GM12874 (cell line): ENCODE data around the gene UBE2E3.

Source experiments
- TF ChIP-seq, protein P1 (sequence below): IDR thresholded peaks from 2 replicates; pipeline ENCODE4 v1.5.1; 2011; ENCODE audit warnings: low read depth, mild to moderate bottlenecking, control low read depth, low read length, moderate library complexity; ENCODE audit not compliant: insufficient read depth

Gene UBE2E3

DNA sequence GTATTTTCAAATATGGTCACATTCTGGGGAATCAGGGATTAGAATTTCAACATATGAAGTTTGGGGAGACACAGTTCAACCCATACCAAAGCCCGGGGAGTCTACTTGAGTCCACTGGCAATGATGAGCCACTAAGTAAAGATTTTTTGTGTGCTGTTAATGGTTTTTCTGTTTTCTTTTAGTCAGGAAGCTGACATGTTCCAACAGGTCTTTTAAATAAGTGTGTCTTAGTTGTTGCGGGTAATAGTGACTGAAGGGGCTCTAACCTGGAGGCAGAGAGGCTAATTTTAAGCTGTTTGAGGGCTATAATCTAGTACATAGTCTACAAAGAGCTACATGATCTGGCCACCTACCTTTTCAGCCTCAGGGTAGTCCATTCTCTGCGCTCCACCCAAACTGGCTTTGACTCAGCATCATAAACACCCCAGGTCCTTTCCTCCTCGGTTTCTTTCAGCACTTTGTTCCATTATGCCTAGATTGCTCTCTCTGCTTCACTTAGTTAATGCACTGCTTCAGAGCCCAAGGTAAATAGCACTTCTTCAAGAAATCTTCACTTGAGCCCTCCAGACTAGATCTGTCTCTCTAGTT, 17.6 kb upstream of the UBE2E3 start:
- TF ChIP-seq, protein P1, sequence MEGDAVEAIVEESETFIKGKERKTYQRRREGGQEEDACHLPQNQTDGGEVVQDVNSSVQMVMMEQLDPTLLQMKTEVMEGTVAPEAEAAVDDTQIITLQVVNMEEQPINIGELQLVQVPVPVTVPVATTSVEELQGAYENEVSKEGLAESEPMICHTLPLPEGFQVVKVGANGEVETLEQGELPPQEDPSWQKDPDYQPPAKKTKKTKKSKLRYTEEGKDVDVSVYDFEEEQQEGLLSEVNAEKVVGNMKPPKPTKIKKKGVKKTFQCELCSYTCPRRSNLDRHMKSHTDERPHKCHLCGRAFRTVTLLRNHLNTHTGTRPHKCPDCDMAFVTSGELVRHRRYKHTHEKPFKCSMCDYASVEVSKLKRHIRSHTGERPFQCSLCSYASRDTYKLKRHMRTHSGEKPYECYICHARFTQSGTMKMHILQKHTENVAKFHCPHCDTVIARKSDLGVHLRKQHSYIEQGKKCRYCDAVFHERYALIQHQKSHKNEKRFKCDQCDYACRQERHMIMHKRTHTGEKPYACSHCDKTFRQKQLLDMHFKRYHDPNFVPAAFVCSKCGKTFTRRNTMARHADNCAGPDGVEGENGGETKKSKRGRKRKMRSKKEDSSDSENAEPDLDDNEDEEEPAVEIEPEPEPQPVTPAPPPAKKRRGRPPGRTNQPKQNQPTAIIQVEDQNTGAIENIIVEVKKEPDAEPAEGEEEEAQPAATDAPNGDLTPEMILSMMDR: no peak

DNA sequence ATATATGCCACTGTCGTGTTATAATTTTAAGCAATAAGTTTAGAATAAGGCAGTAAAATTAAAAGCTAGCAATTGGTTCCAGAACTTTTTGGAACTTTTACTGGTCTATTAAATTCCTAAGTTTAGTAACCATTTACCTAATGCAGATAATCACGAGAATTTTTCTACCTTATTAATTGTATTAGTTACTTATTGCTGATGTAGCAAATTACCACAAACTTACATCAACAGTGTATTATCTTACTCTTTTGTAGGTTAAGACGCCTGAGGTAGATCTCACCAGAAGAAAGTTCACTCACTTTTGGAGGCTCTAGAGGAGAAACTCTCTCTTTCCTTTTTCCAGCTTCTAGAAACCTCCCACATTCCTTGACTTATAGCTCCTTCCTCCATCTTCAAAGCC, 14.0 kb upstream of the UBE2E3 start:
- TF ChIP-seq, protein P1: no peak

DNA sequence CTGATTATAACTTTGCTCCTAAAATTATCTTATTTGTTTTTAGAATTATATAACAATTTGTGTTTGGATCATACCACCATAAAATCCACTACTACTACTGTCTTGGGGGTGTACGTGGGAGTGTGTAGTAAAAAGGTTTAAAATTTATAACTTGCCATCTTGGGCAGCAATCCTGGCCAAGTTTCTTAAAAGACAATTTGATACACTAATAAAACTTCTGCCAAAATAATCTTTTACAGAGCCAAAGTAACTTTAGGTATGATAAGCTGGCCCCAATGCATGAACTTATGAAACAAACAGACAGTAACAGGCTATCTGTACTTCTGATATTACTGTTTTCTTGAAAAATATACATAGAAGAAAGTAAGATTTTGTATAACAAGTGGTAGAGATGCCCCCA, 11.3 kb upstream of the UBE2E3 start:
- TF ChIP-seq, protein P1: no peak

DNA sequence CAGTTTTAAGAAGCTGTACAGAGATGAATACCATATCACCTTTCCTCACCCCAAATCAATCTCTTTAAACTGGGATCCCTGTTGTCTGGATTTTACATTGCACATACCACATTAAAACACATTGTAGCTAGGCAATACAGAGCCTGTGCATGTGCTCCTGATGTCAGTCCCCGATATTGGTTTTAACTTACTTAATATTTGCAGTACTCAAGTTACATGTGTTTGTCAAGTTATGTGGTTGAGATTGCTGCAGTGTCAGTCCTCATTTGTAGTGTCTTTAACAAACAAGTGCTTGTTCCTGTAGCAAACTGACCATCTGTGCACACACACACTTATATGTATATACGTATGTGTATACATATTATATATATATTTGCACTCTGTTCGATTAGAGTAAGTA, 10.4 kb upstream of the UBE2E3 start:
- TF ChIP-seq, protein P1: no peak

DNA sequence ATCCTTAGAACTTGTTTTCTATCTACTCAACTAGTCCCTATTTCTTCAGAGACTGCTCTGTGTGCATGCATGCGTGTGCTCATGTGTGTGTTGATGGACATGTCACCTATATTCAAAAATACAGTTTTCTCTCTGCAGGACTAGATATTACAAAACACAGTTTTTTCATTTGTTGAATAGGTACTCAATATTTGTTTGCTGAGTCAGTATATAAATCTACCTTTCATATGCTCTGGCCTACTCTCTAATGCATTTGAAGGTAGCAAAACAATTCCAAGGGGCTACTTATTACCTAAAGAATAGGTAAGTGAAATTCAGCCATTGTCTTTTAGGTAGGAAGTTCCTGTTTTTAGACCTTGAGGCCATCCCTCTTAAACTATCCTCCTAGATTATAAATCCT, 8.6 kb upstream of the UBE2E3 start:
- TF ChIP-seq, protein P1: no peak

DNA sequence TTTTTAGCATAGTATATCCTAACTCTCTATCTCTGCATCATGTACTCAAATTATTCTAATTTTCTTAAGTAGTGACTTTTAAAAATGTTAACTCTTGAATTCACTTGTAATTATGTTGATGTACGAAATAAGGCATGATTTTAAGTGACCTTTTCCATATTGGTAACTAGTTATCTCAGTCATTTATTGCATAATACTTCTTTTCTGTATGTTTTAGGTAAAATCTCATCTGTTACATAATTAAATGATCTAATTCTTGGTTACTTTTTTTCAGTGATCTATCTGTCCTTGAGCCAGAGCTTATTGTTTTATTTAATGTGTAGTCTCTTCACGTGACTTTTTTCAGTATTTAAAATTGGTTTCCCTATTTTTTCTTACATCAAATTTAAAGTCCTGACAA, 4.8 kb upstream of the UBE2E3 start:
- TF ChIP-seq, protein P1: no peak

DNA sequence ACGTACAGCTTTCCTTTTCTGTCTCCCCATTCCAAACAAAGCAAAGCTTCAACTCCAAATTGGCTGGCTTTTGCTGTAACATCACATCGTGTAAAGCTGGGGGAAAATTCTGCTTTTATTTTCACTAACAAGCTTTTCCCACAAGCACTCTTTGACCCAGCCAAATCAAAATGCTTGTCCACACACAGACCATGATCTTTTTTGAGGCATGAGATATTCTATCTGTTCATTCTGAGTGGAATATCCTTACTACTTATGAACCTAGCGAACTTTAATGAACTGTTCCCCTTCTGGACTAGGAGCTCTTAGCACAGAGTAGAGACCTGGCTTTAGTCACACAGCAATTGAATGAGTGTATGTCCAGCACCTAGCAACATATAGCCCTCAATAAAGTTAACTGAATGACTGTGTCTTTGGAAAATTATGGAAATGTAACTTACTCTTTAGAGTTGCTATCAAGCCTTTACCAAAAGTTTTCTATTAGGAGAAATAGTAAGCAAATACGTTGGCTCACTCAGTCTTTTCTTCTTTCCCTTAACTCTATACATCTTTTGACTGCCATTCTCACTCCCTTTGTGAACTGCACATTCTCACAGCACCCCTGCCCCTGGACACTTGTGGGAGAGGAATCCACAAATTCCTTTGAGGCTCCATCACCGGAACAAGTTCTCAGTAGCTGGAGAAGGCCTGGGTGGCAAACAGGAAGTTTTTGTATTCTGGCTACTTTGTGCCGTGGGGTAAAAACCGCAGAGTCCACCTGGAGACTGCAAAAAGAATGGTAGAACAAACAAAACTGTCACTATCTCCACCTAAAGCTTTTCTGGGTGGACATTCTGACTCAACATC, 1.3 kb upstream of the UBE2E3 start:
- TF ChIP-seq, protein P1: no peak
